H9 (cell line): ENCODE data around the gene ABR. TPM values are rescaled to one million over a fixed set of nuclear protein-coding genes. Genes with fewer than 3 reads are reported as not detected.

Source experiments
- DNase-seq: peaks from one replicate; pipeline ENCODE4 v3.0.0-alpha.2; 2017
- H2AFZ ChIP-seq: one replicate; pipeline ENCODE4 v1.6.1; 2013; ENCODE audit warnings: mild to moderate bottlenecking, low read length, control low read depth, moderate library complexity
- H2AK5ac ChIP-seq: 2 replicates; pipeline ENCODE4 v1.6.1; 2013; ENCODE audit warnings: low read length, control low read depth, mixed read lengths; ENCODE audit not compliant: insufficient read length
- H2BK120ac ChIP-seq: one replicate; pipeline ENCODE4 v1.6.1; 2013; ENCODE audit warnings: low read depth, mild to moderate bottlenecking, low read length, control low read depth, inconsistent platforms; ENCODE audit not compliant: poor library complexity, severe bottlenecking
- H2BK12ac ChIP-seq: 2 replicates; pipeline ENCODE4 v1.6.1; 2013; ENCODE audit warnings: low read length, control low read depth, mixed read lengths, low read depth; ENCODE audit not compliant: insufficient read length
- H2BK15ac ChIP-seq: 2 replicates; pipeline ENCODE4 v1.6.1; 2013; ENCODE audit warnings: low read depth, low read length, control low read depth
- H2BK20ac ChIP-seq: one replicate; pipeline ENCODE4 v1.6.1; 2013; ENCODE audit warnings: low read depth, mild to moderate bottlenecking, low read length, control low read depth, inconsistent platforms; ENCODE audit not compliant: poor library complexity, severe bottlenecking
- H2BK5ac ChIP-seq: 2 replicates; pipeline ENCODE4 v1.6.1; 2013; ENCODE audit warnings: low read length, control low read depth, mixed read lengths; ENCODE audit not compliant: insufficient read length
- H3K14ac ChIP-seq: 2 replicates; pipeline ENCODE4 v1.6.1; 2013; ENCODE audit warnings: low read length, control low read depth; ENCODE audit not compliant: insufficient read depth
- H3K18ac ChIP-seq: 2 replicates; pipeline ENCODE4 v1.6.1; 2013; ENCODE audit warnings: low read depth, mild to moderate bottlenecking, mixed read lengths, low read length, control low read depth; ENCODE audit not compliant: insufficient read length
- H3K23ac ChIP-seq: 2 replicates; pipeline ENCODE4 v1.6.1; 2013; ENCODE audit warnings: low read length, control low read depth, mixed read lengths, low read depth; ENCODE audit not compliant: insufficient read length
- H3K23me2 ChIP-seq: 2 replicates; pipeline ENCODE4 v1.6.1; 2013; ENCODE audit warnings: low read depth, mild to moderate bottlenecking, mixed read lengths, low read length, control low read depth; ENCODE audit not compliant: insufficient read length, poor library complexity, severe bottlenecking
- H3K27ac ChIP-seq: 2 replicates; pipeline ENCODE4 v1.5.1; 2013; ENCODE audit warnings: low read length, control low read depth, mixed read lengths, low read depth; ENCODE audit not compliant: insufficient read length
- H3K27me3 ChIP-seq: 2 replicates; pipeline ENCODE4 v1.6.1; 2013; ENCODE audit warnings: low read length, control low read depth, inconsistent platforms; ENCODE audit not compliant: insufficient read depth
- H3K4ac ChIP-seq: 2 replicates; pipeline ENCODE4 v1.6.1; 2013; ENCODE audit warnings: low read depth, mild to moderate bottlenecking, control low read depth, inconsistent platforms, low read length, moderate library complexity
- H3K4me1 ChIP-seq: 2 replicates; pipeline ENCODE4 v1.6.1; 2013; ENCODE audit warnings: low read length, control low read depth, inconsistent platforms; ENCODE audit not compliant: insufficient read depth
- H3K4me2 ChIP-seq: 2 replicates; pipeline ENCODE4 v1.6.1; 2013; ENCODE audit warnings: low read length, control low read depth, mixed read lengths; ENCODE audit not compliant: insufficient read length, insufficient read depth
- H3K56ac ChIP-seq: 2 replicates; pipeline ENCODE4 v1.6.1; 2013; ENCODE audit warnings: low read depth, mild to moderate bottlenecking, mixed read lengths, low read length, control low read depth; ENCODE audit not compliant: insufficient read length
- H3K79me1 ChIP-seq: 2 replicates; pipeline ENCODE4 v1.6.1; 2013; ENCODE audit warnings: low read depth, mild to moderate bottlenecking, moderate library complexity, low read length, control low read depth, inconsistent platforms; ENCODE audit not compliant: insufficient read depth, poor library complexity, severe bottlenecking
- H3K79me2 ChIP-seq: 2 replicates; pipeline ENCODE4 v1.6.1; 2013; ENCODE audit warnings: low read length, control low read depth, inconsistent platforms; ENCODE audit not compliant: insufficient read depth
- H3K9ac ChIP-seq: 2 replicates; pipeline ENCODE4 v1.6.1; 2013; ENCODE audit warnings: low read length, control low read depth, mixed read lengths; ENCODE audit not compliant: insufficient read length; ENCODE audit errors: extremely low read depth
- H3K9me3 ChIP-seq: one replicate; pipeline ENCODE4 v1.6.1; 2013; ENCODE audit warnings: low read depth, low read length, inconsistent platforms; ENCODE audit not compliant: control insufficient read depth
- H3T11ph ChIP-seq: one replicate; pipeline ENCODE4 v1.6.1; 2013; ENCODE audit warnings: mild to moderate bottlenecking, low read length, control low read depth, inconsistent platforms
- H4K20me1 ChIP-seq: one replicate; pipeline ENCODE4 v1.6.1; 2013; ENCODE audit not compliant: control insufficient read depth, insufficient read length, insufficient read depth
- H4K5ac ChIP-seq: 2 replicates; pipeline ENCODE4 v1.6.1; 2013; ENCODE audit warnings: low read depth, mild to moderate bottlenecking, mixed read lengths, low read length, control low read depth; ENCODE audit not compliant: insufficient read length
- H4K8ac ChIP-seq: replicated peaks from 2 replicates; pipeline ENCODE4 v1.6.1; 2013; ENCODE audit warnings: low read length, control low read depth, mixed read lengths, low read depth; ENCODE audit not compliant: insufficient read length
- H4K91ac ChIP-seq: 2 replicates; pipeline ENCODE4 v1.6.1; 2013; ENCODE audit warnings: low read depth, mild to moderate bottlenecking, moderate library complexity, mixed read lengths, low read length, control low read depth; ENCODE audit not compliant: insufficient read length
- H3K27ac Mint-ChIP-seq, 3 experiments: 2 replicates in 2 of 3; 3 replicates in 1 of 3; pipeline ENCODE4 v1.8.0; 2020 to 2021; ENCODE audit warnings: mixed read lengths in 3 of 3, mild to moderate bottlenecking in 1 of 3, moderate library complexity in 1 of 3
- H3K27me3 Mint-ChIP-seq: 2 replicates; pipeline ENCODE4 v1.8.0; 2021; ENCODE audit warnings: low read depth, mild to moderate bottlenecking, moderate library complexity, mixed read lengths
- H3K36me3 Mint-ChIP-seq, 3 experiments: 2 replicates in 2 of 3; 3 replicates in 1 of 3; pipeline ENCODE4 v1.8.0; 2020 to 2021; ENCODE audit warnings: low read depth in 3 of 3, mixed read lengths in 3 of 3; ENCODE audit not compliant: insufficient read depth in 1 of 3
- H3K4me1 Mint-ChIP-seq, 2 experiments: 2 replicates each; pipeline ENCODE4 v1.8.0; 2020; ENCODE audit warnings: mixed read lengths in 2 of 2
- H3K4me3 Mint-ChIP-seq, 2 experiments: 2 replicates in 1 of 2; 3 replicates in 1 of 2; pipeline ENCODE4 v1.8.0; 2020 to 2021; ENCODE audit warnings: mild to moderate bottlenecking in 2 of 2, mixed read lengths in 2 of 2, moderate library complexity in 1 of 2
- H3K9me3 Mint-ChIP-seq, 2 experiments: 2 replicates in 1 of 2; 3 replicates in 1 of 2; pipeline ENCODE4 v1.8.0; 2020; ENCODE audit warnings: mild to moderate bottlenecking in 2 of 2, mixed read lengths in 2 of 2, moderate library complexity in 1 of 2
- CTCF ChIP-seq: fragments of 200-600 bp; sonication (generic); conservative IDR thresholded peaks from 3 replicates; pipeline ENCODE4 v1.8.0; 2021; ENCODE audit warnings: antibody characterized with exemption, mild to moderate bottlenecking
- WGBS: extraction: QIAGEN DNeasy Blood & Tissue Kit; methylation state at CpG from one replicate; pipeline ENCODE4 v1.1.7; 2013; ENCODE audit warnings: missing lambda C conversion rate, low lambda C conversion rate, mixed read lengths; ENCODE audit not compliant: insufficient read length; ENCODE audit errors: extremely low coverage; 5-methylcytosine and 5-hydroxymethylcytosine counted together
- total RNA-seq: library from RNA; stranded (reverse); gene quantifications from 2 replicates; pipeline ENCODE4 v1.2.1, GENCODE V29; 2021

The ABR gene
- total RNA-seq, 1 experiment from 2014 or later, result 34.7 TPM

GRCh38 chr17:1031711-1032110, 148.1 kb downstream of the ABR start:
- H3K27me3 Mint-ChIP-seq, result peaks cover 18% of the 10 kb centered on the region

More at GRCh38 chr17:1031711-1032110, 148.1 kb downstream of the ABR start:
- no peak overlapping the region for H4K5ac ChIP-seq
- no peak overlapping the region for H4K91ac ChIP-seq
- no peak overlapping the region for H2AFZ ChIP-seq
- H3K56ac ChIP-seq, result no peak overlapping the region
- H3K27ac ChIP-seq, result no peak overlapping the region
- Mint-ChIP-seq H3K27ac (no peak overlapping the region), H3K4me3 (peak overlapping the region; percentile 29 to 83; a peak in 3 of 5 replicates), H3K9me3 (no peaks in the 10 kb centered on the region), H3K36me3 (no peaks in the 10 kb centered on the region; a peak in 2 of 7 replicates), H3K4me1 (peaks cover 2 to 16% of the 10 kb centered on the region in 2 experiments; a peak in 3 of 4 replicates)
- H2BK120ac ChIP-seq, result no peak overlapping the region
- no peaks in the 10 kb centered on the region for H4K20me1 ChIP-seq
- no peak overlapping the region for H3K9ac ChIP-seq
- H3K4me2 ChIP-seq, result peak overlapping the region; percentile 56
- no peak overlapping the region; the same call in 1 of the 2 replicates for H3K14ac ChIP-seq
- no peak overlapping the region for H2BK5ac ChIP-seq
- no peaks in the 10 kb centered on the region for H3K79me1 ChIP-seq
- H3K9me3 ChIP-seq, result no peaks in the 10 kb centered on the region
- peaks cover 9% of the 10 kb centered on the region for H3K23me2 ChIP-seq
- no CpG with 5 or more reads among the region's 35 CpGs for WGBS
- DNase-seq, result peak; percentile 78
- no peaks in the 10 kb centered on the region for H3K27me3 ChIP-seq
- no peak overlapping the region for H2BK12ac ChIP-seq
- H3K4me1 ChIP-seq, result no peaks in the 10 kb centered on the region
- no peak overlapping the region for H3K18ac ChIP-seq
- H3K4ac ChIP-seq, result no peak overlapping the region
- H2BK20ac ChIP-seq, result no peak overlapping the region
- no peak overlapping the region for H4K8ac ChIP-seq
- TF ChIP-seq CTCF, result no peak
- no peaks in the 10 kb centered on the region for H3K79me2 ChIP-seq
- no peak overlapping the region for H2BK15ac ChIP-seq
- H3K23ac ChIP-seq, result no peak overlapping the region
- H3T11ph ChIP-seq, result no peak overlapping the region
- no peak overlapping the region for H2AK5ac ChIP-seq
